GM12878 (cell line): ENCODE results near the gene RHOG. TPM values are rescaled to one million over a fixed set of nuclear protein-coding genes. Genes with fewer than 3 reads are reported as not detected.

Experiments
- ATAC-seq: fragments of 200-7000 bp; cut with Tn5 transposase; 3 replicates; pipeline ENCODE4 v1.9.1; 2020; ENCODE audit warnings: mild to moderate bottlenecking, moderate library complexity
- BruUV-seq: library from RNA; stranded (reverse); fragments of 400-500 nt; replicated peaks from 2 replicates; lab custom pipeline; 2021; lab: Mats Ljungman, UMichigan
- CTCF ChIA-PET: fragments of 300-600 bp; sonication (Branson Sonifier 250); formaldehyde crosslinking; extraction: SDS; loops from one replicate; lab custom pipeline; 2021; ENCODE audit warnings: inconsistent platforms; lab: Yijun Ruan, JAX
- POLR2A ChIA-PET: fragments of 350-600 bp; formaldehyde crosslinking; extraction: SDS; loops from one replicate; lab custom pipeline; 2021; ENCODE audit warnings: inconsistent platforms; lab: Charles Lee
- RAD21 ChIA-PET: fragments of 300-600 bp; sonication (Branson Sonifier 250); formaldehyde crosslinking; loops from one replicate; lab custom pipeline; 2023; ENCODE audit warnings: antibody characterized with exemption; ENCODE audit not compliant: unreplicated experiment; lab: Charles Lee
- SMC1A ChIA-PET: fragments of 300-600 bp; sonication (Branson Sonifier 250); formaldehyde crosslinking; loops from one replicate; lab custom pipeline; 2023; ENCODE audit not compliant: unreplicated experiment, uncharacterized antibody; lab: Charles Lee
- DNase-seq: peaks from one replicate; pipeline ENCODE4 v3.0.0-alpha.2; 2011; ENCODE audit warnings: low read depth, low spot score
- FAIRE-seq: peaks from 3 replicates; lab custom pipeline; 2011; peaks lifted over from hg19 to GRCh38; lab: Jason Lieb, UNC
- H2AFZ ChIP-seq: 2 replicates; pipeline ENCODE4 v1.6.0; 2011; ENCODE audit warnings: low read depth, low read length, control low read depth; ENCODE audit not compliant: control insufficient read depth
- H3K27ac ChIP-seq: 2 replicates; pipeline ENCODE4 v1.5.1; 2011; ENCODE audit warnings: control low read depth; ENCODE audit not compliant: control insufficient read depth, insufficient read depth
- H3K27me3 ChIP-seq, 2 experiments: replicated peaks in 1 of 2; 2 replicates each; pipeline versions ENCODE4 v1.6.0 to v1.6.1; 2011; ENCODE audit warnings: low read length in 1 of 2; ENCODE audit not compliant: control insufficient read depth in 2 of 2, insufficient read depth in 2 of 2
- H3K36me3 ChIP-seq, 2 experiments: 2 replicates each; pipeline ENCODE4 v1.5.1; 2011; ENCODE audit warnings: low read length in 1 of 2; ENCODE audit not compliant: control insufficient read depth in 2 of 2, insufficient read depth in 2 of 2
- H3K4me1 ChIP-seq: 2 replicates; pipeline ENCODE4 v1.6.1; 2011; ENCODE audit warnings: mild to moderate bottlenecking, low read length, moderate library complexity, mixed read lengths; ENCODE audit not compliant: control insufficient read depth, insufficient read depth
- H3K4me2 ChIP-seq: 2 replicates; pipeline ENCODE4 v1.6.0; 2011; ENCODE audit warnings: control low read depth; ENCODE audit not compliant: control insufficient read depth, insufficient read depth
- H3K4me3 ChIP-seq: fragments of 200-600 bp; sonication (generic); 2 replicates; pipeline ENCODE4 v1.5.1; 2016
- H3K79me2 ChIP-seq: 2 replicates; pipeline ENCODE4 v1.6.0; 2011; ENCODE audit warnings: low read length; ENCODE audit not compliant: control insufficient read depth, insufficient read depth
- H3K9ac ChIP-seq: 2 replicates; pipeline ENCODE4 v1.8.0; 2011; ENCODE audit warnings: low read length, control low read depth, mixed read lengths; ENCODE audit not compliant: control insufficient read depth, insufficient read depth
- H3K9me3 ChIP-seq: replicated peaks from 3 replicates; pipeline ENCODE4 v1.5.1; 2011; ENCODE audit warnings: mild to moderate bottlenecking, low read length; ENCODE audit not compliant: control insufficient read depth, insufficient read depth
- H4K20me1 ChIP-seq: 2 replicates; pipeline ENCODE4 v1.6.0; 2011; ENCODE audit not compliant: control insufficient read depth, insufficient read depth
- ATF3 ChIP-seq: IDR thresholded peaks from 2 replicates; pipeline ENCODE4 v1.6.1; 2011; ENCODE audit warnings: low read depth, mild to moderate bottlenecking, low read length, moderate library complexity, borderline replicate concordance; ENCODE audit errors: extremely low read depth
- CHD4 ChIP-seq: fragments of 200-600 bp; sonication (generic); IDR thresholded peaks from 2 replicates; pipeline ENCODE4 v1.6.1; 2016; ENCODE audit warnings: mild to moderate bottlenecking
- HDGF ChIP-seq: fragments of 450-650 bp; IDR thresholded peaks from 2 replicates; pipeline ENCODE4 v1.6.1; 2016; ENCODE audit warnings: antibody characterized with exemption
- PAX5 ChIP-seq: IDR thresholded peaks from 2 replicates; pipeline ENCODE4 v1.6.1; 2011; ENCODE audit warnings: low read depth, low read length, borderline replicate concordance
- YY1 ChIP-seq: IDR thresholded peaks from 2 replicates; pipeline ENCODE4 v1.6.1; 2011; ENCODE audit warnings: low read depth, mild to moderate bottlenecking, low read length
- ZBED1 ChIP-seq: IDR thresholded peaks from 2 replicates; pipeline ENCODE4 v1.6.1; 2016; ENCODE audit warnings: borderline replicate concordance
- WGBS: methylation state at CpG from one replicate; pipeline ENCODE4 v1.1.6; 2016; ENCODE audit warnings: low lambda C conversion rate; ENCODE audit not compliant: insufficient replicate concordance, insufficient coverage; ENCODE audit errors: missing lambda C conversion rate; 5-methylcytosine and 5-hydroxymethylcytosine counted together
- in situ Hi-C: fragments of 300-500 bp; cut with MboI; formaldehyde crosslinking; loops from 9 replicates; pipeline ENCODE4 v1.14.3; 2018; ENCODE audit warnings: mixed read lengths
- intact Hi-C: fragments of 100-400 bp; cut with micrococcal nuclease; formaldehyde crosslinking; loops from one replicate; pipeline ENCODE4 v1.14.2; 2022; ENCODE audit not compliant: unreplicated experiment
- polyA plus RNA-seq, 11 experiments: library from polyadenylated mRNA; depleted of rRNA in 4 of 11; unstranded in 6 of 11; stranded (reverse) in 5 of 11; fragments of >200 nt; fragmentation: Nextera tagmentation in 4 of 11; fragmentation: Illumina TruSeq in 1 of 11; extraction: Ambion mirVana in 4 of 11; extraction: Trizol in 1 of 11; gene quantifications; 1 replicate in 1 of 11; 2 replicates in 10 of 11; pipeline versions ENCODE4 v1.2.1 to v1.2.3, GENCODE V29; 2011 to 2016; ENCODE audit warnings: inconsistent platforms in 2 of 11, missing spikeins in 2 of 11, low read depth in 1 of 11
- total RNA-seq, 4 experiments: library from RNA; depleted of rRNA in 3 of 4; stranded (reverse); fragments of >200 nt in 3 of 4; fragmentation: Illumina TruSeq in 1 of 4; extraction: Trizol in 1 of 4; gene quantifications; 2 replicates each; pipeline versions ENCODE4 v1.2.1 to v1.2.3, GENCODE V29; 2013 to 2021

Gene RHOG
- total and polyA plus RNA-seq, 10 of the 15 experiments (the other 5 are each of a cell fraction or from before 2014, with no cell fraction given): 16.0 to 172 (median 94.8) TPM

- Histone ChIP-seq H3K4me3 (peak overlapping the region; percentile 19; the same call in 1 of the 2 replicates), H3K9me3 (no peaks in the 10 kb centered on the region), H3K27ac (peak overlapping the region; percentile 83; the same call in 1 of the 2 replicates)
- in situ Hi-C loops: no loop called here
- SMC1A ChIA-PET: interaction anchor here (0.9 to 23.8 kb wide), 12 partner anchors 9 to 182 kb away, joined by 3 to 633 read pairs (median 7); partner anchors contain the start of gene STIM1
- 96% methylated on average over 3 of the region's 3 CpGs for WGBS
- TF ChIP-seq HDGF: no peak
- no peak for TF ChIP-seq YY1
- no peak for TF ChIP-seq ZBED1
- no peak for TF ChIP-seq CHD4
- no peak for TF ChIP-seq PAX5
- no peak for TF ChIP-seq ATF3
- TF ChIP-seq, all 136 proteins: peak for 0
- H3K4me1 ChIP-seq: peaks cover 53% of the 10 kb centered on the region
- DNase-seq (no peak), ATAC-seq (no peak), FAIRE-seq (no peak)
- H3K4me2 ChIP-seq: peak overlapping the region; percentile 41; the same call in 1 of the 2 replicates
- RAD21 ChIA-PET: interaction anchor here (0.8 to 16.8 kb wide), 11 partner anchors 10 to 218 kb away, joined by 3 to 253 read pairs (median 25); partner anchors contain the start of genes RHOG, RRM1 and STIM1
- no peaks in the 10 kb centered on the region for H4K20me1 ChIP-seq
- no peaks in the 10 kb centered on the region for H3K36me3 ChIP-seq
- intact Hi-C loops: loop anchor here (1.0 kb wide), 1 partner anchor 35 kb away; no protein-coding TSS in a partner anchor
- CTCF ChIA-PET: interaction anchor here (1.2 to 37.4 kb wide), 3 partner anchors 27 to 191 kb away, joined by 4 to 1047 read pairs (median 4); partner anchors contain the start of genes RHOG and STIM1
- H3K27me3 ChIP-seq: no peaks in the 10 kb centered on the region
- no TSS peak for BruUV-seq
- POLR2A ChIA-PET: interaction anchor here (0.6 to 18.1 kb wide), 9 partner anchors 10 to 145 kb away, joined by 3 to 405 read pairs (median 15); partner anchors contain the start of genes RHOG and STIM1
- H3K79me2 ChIP-seq: peaks cover 83% of the 10 kb centered on the region
- H3K9ac ChIP-seq: no peak overlapping the region
- H2AFZ ChIP-seq: no peak overlapping the region
Measured at GRCh38 chr11:3876613-3877012, 35.9 kb upstream of the RHOG start.
